ENCODE measurements around the gene MEX3D.

Gene MEX3D

DNA sequence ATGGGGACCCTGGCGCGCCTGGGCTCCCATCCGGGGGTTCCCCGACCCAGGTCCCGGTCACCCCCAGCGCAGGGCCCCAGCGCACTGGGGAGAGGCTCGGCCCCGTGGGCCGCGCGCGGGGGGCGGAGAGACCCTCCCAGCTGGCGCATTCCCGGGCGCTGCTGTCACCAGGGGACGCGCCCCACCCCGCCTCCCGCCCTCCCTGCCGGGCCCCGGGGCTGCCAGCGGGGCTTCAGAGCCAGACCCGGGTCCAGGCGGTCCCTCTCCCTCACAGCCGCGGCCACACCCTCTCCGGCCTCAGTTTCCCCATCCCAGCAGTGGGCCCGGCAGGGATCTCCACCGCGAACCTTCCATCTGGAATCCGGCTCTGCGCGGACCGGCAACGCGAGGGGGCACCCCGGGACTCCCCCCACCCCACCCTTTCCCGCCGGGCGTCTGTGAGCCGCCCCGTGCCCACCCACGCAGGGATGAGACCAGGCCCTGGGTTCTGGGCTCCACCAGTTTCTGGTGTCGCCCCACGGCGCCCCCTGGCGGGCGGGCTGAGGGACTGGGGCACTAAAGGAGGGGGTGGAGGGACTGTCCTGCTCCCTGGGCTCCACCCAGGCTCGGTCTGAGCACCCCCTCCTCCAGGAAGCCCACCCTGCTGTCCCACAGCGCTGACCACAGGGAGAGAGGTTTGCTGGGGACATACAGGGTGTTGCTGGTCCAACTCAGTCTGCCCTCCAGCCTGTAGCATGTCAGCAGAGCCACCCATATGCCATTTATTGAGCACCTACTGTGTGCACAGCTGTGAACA is 54.4 kb downstream of the MEX3D start (continued):
- TF ChIP-seq OSR2 (tag by site-specific recombination; IDR thresholded peaks at IDR 0.05): no peak
- TF ChIP-seq ZNF513 (tag by site-specific recombination; IDR thresholded peaks at IDR 0.05): no peak
- no peak for TF ChIP-seq PRDM1 (tag by site-specific recombination; IDR thresholded peaks at IDR 0.05)
- no peak for TF ChIP-seq ZNF571 (tag by site-specific recombination; IDR thresholded peaks at IDR 0.05)
- TF ChIP-seq GLIS2 (tag by site-specific recombination; IDR thresholded peaks at IDR 0.05): peak; percentile 85; the same call in 1 of the 2 replicates
- TF ChIP-seq ZSCAN30 (tag by site-specific recombination; IDR thresholded peaks at IDR 0.05): peak; percentile 85

- H3K9me3 ChIP-seq (ENCODE audit: control insufficient read depth, insufficient read depth, low read depth, low read length): no peaks in the 10 kb centered on the region
- ChIA-PET POLR2A (no interaction called here), CTCF (no interaction called here)
- no peak within 1 kb of the TSS; the same call in 1 of the 2 replicates for H3K27ac ChIP-seq (ENCODE audit: extremely low read depth, low read depth, low read length)
- no peaks in the 10 kb centered on the region for H3K4me1 ChIP-seq (ENCODE audit: control insufficient read depth, insufficient read depth, low read length)
- H3K36me3 ChIP-seq (ENCODE audit: control insufficient read depth in 2 of 2, insufficient read depth in 1 of 2, low read length in 2 of 2): no peaks in the 10 kb centered on the region
- peak within 1 kb of the TSS; percentile 38 for H3K4me3 ChIP-seq (ENCODE audit: low read depth, low read length)
- no peak for TF ChIP-seq GLIS1 (tag by site-specific recombination; IDR thresholded peaks at IDR 0.05)
- TF ChIP-seq ZNF248 (tag by site-specific recombination; IDR thresholded peaks at IDR 0.05): no peak
- TF ChIP-seq ZNF623 (tag by site-specific recombination; IDR thresholded peaks at IDR 0.05): 0 out of 2 replicates have a peak, but pooled peaks have one; percentile 19
- TF ChIP-seq, protein P1, sequence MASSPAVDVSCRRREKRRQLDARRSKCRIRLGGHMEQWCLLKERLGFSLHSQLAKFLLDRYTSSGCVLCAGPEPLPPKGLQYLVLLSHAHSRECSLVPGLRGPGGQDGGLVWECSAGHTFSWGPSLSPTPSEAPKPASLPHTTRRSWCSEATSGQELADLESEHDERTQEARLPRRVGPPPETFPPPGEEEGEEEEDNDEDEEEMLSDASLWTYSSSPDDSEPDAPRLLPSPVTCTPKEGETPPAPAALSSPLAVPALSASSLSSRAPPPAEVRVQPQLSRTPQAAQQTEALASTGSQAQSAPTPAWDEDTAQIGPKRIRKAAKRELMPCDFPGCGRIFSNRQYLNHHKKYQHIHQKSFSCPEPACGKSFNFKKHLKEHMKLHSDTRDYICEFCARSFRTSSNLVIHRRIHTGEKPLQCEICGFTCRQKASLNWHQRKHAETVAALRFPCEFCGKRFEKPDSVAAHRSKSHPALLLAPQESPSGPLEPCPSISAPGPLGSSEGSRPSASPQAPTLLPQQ (tag by site-specific recombination; IDR thresholded peaks at IDR 0.05): no peak
- 0 out of 2 replicates have a peak, but pooled peaks have one; percentile 14 for TF ChIP-seq ZEB2 (tag by site-specific recombination; IDR thresholded peaks at IDR 0.05)
- no peak for TF ChIP-seq ZNF707 (tag by site-specific recombination; IDR thresholded peaks at IDR 0.05)
- TF ChIP-seq ZFP3 (tag by site-specific recombination; IDR thresholded peaks at IDR 0.05; ENCODE audit: low read depth): no peak
- no peak for TF ChIP-seq ZNF596 (tag by site-specific recombination; IDR thresholded peaks at IDR 0.05)
- 0 out of 2 replicates have a peak, but pooled peaks have one; percentile 34 for TF ChIP-seq ZNF677 (tag by site-specific recombination; IDR thresholded peaks at IDR 0.05)
- no peak for TF ChIP-seq ZNF10 (tag by site-specific recombination; IDR thresholded peaks at IDR 0.05)
- TF ChIP-seq ZNF23 (tag by site-specific recombination; IDR thresholded peaks at IDR 0.05; ENCODE audit: borderline replicate concordance): no peak
- no peak for TF ChIP-seq ZNF214 (tag by site-specific recombination; IDR thresholded peaks at IDR 0.05; ENCODE audit: borderline replicate concordance)
- TF ChIP-seq ZBTB17 (tag by site-specific recombination; IDR thresholded peaks at IDR 0.05): no peak
- no peak for TF ChIP-seq ZNF391 (tag by site-specific recombination; IDR thresholded peaks at IDR 0.05; ENCODE audit: borderline replicate concordance, low read depth)
- no peak for TF ChIP-seq PRDM2 (tag by site-specific recombination; IDR thresholded peaks at IDR 0.05; ENCODE audit: borderline replicate concordance)
- no peak for TF ChIP-seq ZNF701 (tag by site-specific recombination; IDR thresholded peaks at IDR 0.05)
- TF ChIP-seq, protein P2, sequence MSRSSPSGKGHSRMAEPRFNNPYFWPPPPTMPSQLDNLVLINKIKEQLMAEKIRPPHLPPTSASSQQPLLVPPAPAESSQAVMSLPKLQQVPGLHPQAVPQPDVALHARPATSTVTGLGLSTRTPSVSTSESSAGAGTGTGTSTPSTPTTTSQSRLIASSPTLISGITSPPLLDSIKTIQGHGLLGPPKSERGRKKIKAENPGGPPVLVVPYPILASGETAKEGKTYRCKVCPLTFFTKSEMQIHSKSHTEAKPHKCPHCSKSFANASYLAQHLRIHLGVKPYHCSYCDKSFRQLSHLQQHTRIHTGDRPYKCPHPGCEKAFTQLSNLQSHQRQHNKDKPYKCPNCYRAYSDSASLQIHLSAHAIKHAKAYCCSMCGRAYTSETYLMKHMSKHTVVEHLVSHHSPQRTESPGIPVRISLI (tag by site-specific recombination; IDR thresholded peaks at IDR 0.05): no peak
- TF ChIP-seq ZNF324 (tag by site-specific recombination; IDR thresholded peaks at IDR 0.05): no peak
- no peak for TF ChIP-seq TCF7L2 (IDR thresholded peaks at IDR 0.05; ENCODE audit: borderline replicate concordance, low read depth, low read length)
Observed at GRCh38 chr19:1512671-1513498, 55.2 kb downstream of the MEX3D start, which contains the start of gene ADAMTSL5. Gene ADAMTSL5, minus strand, starts transcription at chr19:1513019. Its CDS starts 2,076 bp downstream, at chr19:1510943.
